HG02610 (cell line): ENCODE measurements around the gene ZNF316.
A peak's percentile ranks its signal among the peaks of the same experiment; 100 is the strongest.

Experiments
- ATAC-seq: cut with Tn5 transposase; IDR thresholded peaks from one replicate; pipeline ENCODE4 v1.9.1; 2021; ENCODE audit warnings: mild to moderate bottlenecking, moderate library complexity; ENCODE audit not compliant: unreplicated experiment

The ZNF316 gene

DNA sequence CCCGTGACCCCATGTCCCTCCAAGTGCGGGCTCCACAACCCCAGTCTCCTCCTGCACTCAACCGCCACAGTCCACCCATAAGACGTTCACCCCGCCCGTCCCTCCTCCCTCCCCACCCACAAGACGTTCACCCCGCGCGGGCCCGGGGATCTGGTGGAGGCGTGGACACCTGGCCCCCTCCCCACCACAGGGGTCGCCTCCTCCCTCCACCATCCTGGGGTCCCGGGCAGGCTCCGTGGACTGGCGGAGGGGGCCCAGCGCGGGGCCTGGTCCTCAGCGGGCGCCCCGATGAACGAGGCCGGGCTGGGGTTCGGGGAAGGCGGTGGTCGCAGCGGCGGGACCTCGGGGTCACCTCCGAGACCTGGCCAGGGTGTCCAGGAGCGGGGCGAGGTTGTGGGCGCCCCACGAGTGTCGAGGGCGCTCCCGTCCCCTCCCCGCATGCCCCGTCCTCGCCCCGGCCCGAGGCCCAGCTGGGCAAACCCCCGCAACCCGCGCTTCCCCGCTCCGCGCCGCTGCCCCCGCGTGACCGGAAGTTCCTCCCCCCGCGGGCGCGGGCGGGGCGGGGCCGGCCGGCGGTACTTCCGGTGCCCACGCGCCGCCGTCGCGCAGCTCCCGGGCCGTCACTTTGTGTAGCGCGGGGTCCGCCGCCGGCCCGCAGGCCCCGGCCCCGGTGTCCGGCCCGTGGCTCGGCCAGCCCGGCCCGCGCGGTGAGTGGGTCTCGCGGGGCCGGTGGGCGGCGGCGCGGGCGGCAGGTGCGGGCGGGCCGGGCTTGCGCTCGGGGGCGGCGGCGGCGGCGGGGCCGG lies at the start of gene ZNF316:
Gene ZNF316 (plus strand): TSS at position 578 of the 803 bp plus-strand sequence. CDS start 5,092 bp downstream, outside the sequence.
- peak; percentile 71 for ATAC-seq

- ATAC-seq, result no peak
These were observed 48.6 kb upstream of the ZNF316 start for GRCh38 chr7:6588566-6588965.

GRCh38 chr7:6589151-6589828 lies 47.8 kb upstream of the ZNF316 start:
- ATAC-seq, result no peak

DNA sequence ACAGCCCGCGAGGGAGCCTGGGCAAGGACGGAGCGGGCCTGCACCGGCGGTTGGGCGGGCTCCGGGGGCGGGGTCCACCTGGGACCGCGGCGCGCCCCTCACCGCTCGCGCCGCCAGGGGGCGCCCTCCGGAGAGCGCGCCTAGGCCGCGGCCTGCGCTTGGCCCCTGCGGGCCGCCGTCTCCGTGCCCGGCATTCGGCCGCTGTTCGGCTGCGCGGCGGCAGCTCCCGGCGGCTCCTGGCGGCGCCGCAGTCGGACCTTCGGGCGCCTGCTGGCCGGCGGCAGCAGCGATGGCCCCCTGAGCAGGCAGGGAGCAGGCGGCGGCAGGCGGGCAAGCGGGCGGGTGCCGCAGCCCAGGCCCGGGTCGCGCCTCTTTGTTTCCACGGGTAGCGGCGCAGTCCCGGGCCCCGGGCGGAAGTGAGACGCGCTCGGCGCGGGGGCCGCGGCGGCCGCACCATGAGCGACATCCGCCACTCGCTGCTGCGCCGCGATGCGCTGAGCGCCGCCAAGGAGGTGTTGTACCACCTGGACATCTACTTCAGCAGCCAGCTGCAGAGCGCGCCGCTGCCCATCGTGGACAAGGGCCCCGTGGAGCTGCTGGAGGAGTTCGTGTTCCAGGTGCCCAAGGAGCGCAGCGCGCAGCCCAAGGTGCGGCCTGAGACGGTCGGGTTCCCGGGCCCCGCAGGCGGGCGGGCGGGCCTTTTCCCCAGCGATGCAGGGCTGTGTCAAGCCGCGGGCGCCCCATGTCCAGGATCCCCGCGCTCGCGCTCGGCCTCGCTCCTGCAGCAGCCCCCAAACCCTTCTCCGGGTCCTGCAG lies 47.1 kb upstream of the ZNF316 start, which contains the start of gene INTS15:
Gene INTS15 (plus strand): TSS at position 193 of the 816 bp plus-strand sequence. CDS start 263 bp downstream, at position 456.
- peak; percentile 88 for ATAC-seq

DNA sequence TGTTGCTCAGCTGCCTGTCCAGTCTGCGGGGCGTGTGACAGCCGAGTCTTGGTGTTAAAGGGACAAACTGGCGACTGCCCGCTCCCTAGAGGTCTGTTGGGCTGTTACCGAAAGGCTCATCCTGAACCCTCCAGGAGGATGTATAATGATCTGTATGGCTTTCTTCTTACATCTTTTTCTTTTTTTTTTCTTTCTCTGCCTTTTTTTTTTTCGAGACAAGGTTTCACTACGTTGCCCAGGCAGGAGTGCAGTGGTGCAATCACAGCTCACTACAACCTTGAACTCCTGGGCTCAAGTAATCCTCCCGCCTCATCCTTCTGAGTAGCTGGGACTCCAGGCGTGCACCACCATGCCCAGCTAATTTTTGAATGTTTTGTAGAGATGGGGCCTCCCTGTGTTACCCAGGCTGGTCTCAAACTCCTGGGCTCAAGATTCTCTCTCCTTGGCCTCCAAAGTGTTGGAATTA lies 46.4 kb upstream of the ZNF316 start:
- ATAC-seq, result no peak

GRCh38 chr7:6600093-6600492 lies 37.0 kb upstream of the ZNF316 start:
- no peak for ATAC-seq

DNA sequence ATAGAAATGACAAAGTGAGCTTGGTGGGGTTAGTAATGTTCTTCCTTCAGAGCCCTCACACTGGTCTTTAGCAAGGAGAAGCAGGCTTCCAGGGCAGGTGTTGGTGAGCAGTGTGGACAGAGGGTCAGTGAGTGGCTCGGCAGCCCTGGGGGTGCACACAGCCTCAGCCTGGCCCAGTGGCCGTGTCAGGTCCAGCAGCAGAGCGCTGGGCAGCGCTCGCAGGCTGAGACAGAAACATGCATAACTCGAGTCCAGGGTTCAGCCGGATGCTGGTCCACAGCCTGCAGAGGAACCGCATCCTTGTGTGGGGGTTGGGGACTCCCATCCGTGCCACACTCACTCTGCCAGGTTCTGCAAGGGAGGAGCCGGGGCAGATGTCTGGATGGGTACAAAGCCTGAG lies 32.7 kb upstream of the ZNF316 start:
- no peak for ATAC-seq

DNA sequence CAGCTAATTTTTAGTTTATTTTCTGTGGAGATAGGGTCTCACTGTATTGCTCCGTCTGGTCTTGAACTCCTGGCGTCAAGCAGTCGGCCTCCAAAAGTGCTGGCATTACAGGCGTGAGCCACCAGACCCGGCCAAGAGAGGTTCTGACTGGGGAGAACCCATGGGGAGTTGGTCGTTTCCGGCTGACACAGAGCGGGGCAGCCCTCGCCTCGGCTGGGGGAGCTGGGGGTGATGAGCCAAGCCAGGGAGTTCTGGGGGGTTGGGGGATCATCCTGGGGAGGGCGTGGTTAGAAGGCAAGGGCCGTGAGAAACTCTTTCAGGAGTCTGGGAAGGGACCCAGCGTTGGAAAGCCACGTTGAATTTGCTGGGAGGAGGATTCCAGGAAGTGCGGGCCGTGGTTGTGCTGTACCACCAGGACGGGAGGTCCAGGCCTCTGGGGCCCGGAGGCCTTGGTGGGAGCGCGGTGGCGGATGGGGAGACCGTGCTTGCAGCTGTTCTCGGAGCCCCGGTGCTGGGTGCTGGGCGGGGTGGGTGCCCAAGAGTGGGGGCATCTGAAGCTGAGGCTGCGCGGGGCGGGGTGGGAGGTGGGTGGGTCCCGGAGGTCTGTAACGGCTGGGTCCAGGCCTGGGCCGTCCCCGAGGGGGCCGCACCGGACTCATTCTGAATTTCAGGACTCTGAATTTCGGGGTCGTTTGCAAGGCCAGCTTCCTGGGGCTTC lies 30.1 kb upstream of the ZNF316 start:
- no peak for ATAC-seq

DNA sequence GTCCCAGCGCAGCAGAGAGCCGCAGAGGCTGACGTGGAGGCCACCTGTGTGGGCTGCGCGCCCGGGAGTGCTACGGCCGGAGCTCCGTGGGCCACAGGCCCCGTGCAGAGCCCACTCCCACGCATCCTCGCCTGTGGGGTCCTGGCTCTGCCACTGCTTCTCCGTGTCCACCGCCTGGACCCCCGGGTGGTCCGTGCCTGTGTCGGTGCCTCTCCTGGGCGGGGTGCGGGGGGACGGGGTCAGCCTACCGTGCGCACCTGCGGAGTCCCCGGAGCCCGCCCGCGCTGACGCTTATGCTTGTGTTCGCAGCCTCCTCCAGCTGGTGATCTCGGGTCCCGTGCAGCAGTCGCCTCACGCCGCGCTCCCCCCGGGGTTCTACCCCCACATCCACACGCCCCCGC lies 29.5 kb upstream of the ZNF316 start:
- ATAC-seq, result no peak

DNA sequence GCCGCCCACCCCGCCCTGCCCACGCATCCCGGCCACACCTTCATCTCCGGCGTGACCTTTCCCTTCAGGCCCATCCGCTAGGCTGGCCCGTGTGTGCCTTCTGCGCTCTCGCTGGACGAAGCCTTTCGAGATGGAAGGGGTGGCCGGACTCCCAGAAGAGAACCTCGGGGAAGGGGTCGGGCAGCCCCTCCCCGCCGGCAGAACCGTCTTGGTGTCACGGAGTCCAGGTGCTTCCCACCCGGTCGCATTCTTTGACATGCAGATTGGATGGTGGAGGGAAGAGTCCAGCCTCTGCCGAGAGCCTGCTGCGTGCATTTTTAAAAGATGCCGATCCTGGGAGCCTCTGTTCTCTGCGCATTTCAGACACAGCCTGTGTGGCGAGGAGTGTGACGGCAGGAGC lies 29.0 kb upstream of the ZNF316 start:
- ATAC-seq, result no peak

- no peak for ATAC-seq
These were observed 28.3 kb upstream of the ZNF316 start for GRCh38 chr7:6608794-6609193.

DNA sequence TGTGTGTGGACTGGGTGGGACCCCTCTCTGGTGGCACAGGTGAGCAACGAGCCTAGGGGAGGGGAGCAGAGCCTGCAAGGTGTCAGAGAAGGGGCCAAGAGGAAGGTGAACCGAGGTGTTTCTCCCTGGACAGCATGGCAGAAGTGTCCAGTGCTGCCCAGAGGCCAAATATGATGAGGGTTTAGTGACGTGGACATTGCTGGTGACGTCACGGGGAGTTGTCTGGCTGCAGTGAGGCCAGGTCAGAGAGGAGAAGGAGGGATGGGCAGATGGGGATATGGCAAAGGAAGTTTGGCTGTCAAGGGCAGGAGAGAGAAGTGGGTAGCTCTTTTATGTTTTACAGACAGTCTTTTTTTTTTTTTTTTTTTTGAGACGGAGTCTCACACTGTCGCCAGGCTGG lies 24.3 kb upstream of the ZNF316 start:
- no peak for ATAC-seq

DNA sequence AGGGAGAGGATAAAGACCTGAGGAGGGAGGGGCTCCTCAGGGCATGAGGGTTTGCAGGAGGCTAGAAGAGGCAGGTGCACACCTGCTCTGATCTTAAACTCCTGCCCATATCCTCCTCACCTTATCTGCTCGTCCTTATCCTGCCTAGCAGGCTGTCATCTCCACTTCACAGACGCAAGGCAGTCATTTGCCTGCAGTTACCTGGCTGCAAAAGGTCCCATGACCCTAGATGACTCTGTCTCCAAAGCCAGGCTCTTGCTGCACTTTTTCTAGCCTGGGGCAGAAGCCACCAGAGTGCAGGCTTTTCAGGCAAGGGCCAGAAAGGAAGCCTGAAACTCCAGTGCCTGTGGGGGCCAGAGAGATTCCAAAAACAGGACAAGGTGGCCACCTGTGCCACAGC lies 23.4 kb upstream of the ZNF316 start:
- no peak for ATAC-seq

GRCh38 chr7:6614953-6615722 lies 22.0 kb upstream of the ZNF316 start, which contains the start of gene ZNF853:
ZNF853 (plus strand) TSS chr7:6615610; CDS start chr7:6616175, 565 bp downstream.
- no peak for ATAC-seq

DNA sequence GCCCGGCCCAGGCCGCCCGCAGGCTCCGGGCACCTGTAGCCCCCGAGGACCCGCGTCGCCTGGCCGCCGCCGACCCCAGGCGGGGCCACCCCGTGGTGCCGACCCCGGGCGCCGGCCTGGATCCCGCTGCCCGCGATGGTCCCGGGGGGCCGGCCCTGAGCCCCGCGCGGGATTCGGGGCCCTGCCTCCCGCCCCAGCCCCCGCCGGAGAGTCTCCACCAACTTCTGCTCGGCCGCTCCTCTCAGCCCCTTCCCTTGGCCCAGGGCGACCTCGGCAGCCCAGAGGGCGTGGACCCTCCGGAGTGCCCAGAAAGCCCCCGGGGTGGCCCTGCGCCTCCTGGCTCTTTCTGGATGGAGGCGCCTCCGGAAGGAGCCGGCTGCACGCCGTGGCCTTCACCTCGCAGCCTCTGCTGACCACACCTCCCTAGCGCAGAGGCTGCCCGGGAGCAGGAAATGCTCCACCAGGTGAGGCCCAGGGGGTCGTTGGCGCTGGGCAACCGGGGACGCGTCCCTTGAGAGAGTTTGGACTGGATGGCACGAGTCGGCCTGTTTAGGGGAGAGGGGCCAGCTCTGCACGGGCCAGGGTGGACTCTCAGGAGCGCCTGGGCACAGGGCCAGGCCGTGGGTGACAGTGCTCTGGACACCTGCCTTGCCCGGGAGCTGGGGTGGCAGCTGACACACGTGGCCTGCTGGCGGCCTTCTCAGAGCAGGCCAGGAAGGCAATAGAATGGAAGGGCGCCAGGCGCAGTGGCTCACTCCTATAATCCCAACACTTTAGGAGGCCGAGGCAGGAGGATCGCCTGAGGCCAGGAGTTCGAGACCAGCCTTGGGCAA lies 21.2 kb upstream of the ZNF316 start:
- no peak for ATAC-seq

- ATAC-seq, result no peak
These were observed 20.1 kb upstream of the ZNF316 start for GRCh38 chr7:6616854-6617643.

- ATAC-seq, result no peak
These were observed 18.5 kb upstream of the ZNF316 start for GRCh38 chr7:6618621-6619020.

GRCh38 chr7:6619961-6620360 lies 17.2 kb upstream of the ZNF316 start:
- ATAC-seq, result no peak
